Stromal cell of bone marrow (primary cell): ENCODE measurements around the gene KRTAP22-2.

Experiments used
- DNase-seq: peaks from one replicate; pipeline ENCODE4 v3.0.0-alpha.2; 2012; ENCODE audit warnings: low read depth

KRTAP22-2 gene

DNA sequence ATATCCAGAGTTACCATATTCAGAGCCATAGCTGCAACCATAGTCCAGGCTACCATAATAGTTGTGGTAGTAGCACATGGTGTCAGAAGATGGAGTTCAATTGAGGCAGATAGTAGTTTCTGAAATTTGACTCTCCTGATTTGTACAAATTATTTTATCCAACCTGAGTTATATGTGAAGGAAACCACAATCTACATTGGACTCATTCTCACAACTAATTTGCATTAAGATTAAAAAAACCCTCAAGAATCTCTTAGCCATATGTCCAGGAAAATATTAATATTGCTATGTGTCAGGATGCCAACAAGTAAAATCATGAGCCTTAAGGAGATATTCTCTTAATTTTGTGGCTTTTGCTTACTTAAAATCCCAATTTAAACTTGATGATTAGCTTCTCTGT, at the start of gene KRTAP22-2:
Gene KRTAP22-2 (minus strand): TSS at position 101 of the 400 bp plus-strand sequence.
- no peak for DNase-seq

DNA sequence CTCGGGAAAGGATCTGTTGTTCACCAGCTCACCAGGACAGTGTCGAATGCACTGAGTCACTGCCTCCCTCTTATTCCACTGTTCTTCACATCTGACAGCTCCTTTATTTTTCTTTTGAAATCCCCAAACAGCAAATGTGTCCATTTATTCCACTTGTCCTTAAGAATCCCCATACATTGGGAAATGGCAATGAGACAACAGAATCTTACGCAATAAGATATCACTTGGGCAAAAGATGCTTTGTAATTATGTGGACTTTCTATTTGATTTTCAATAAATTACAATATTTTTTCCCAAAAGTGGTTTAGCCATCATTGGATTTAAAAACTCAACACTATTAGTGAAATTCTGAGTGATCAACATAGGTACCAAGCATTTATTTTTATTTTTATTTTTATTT, 48.5 kb upstream of the KRTAP22-2 start:
- DNase-seq, result no peak

GRCh38 chr21:30634906-30635305, 44.7 kb upstream of the KRTAP22-2 start, which contains the start of gene KRTAP20-2:
KRTAP20-2 (plus strand) TSS chr21:30635206; CDS start chr21:30635264, 58 bp downstream.
- DNase-seq, result no peak

GRCh38 chr21:30629200-30629599, 39.0 kb upstream of the KRTAP22-2 start:
- no peak for DNase-seq

GRCh38 chr21:30628109-30628508, 37.9 kb upstream of the KRTAP22-2 start:
- no peak for DNase-seq

GRCh38 chr21:30625449-30626165, 35.4 kb upstream of the KRTAP22-2 start:
- DNase-seq, result no peak

DNA sequence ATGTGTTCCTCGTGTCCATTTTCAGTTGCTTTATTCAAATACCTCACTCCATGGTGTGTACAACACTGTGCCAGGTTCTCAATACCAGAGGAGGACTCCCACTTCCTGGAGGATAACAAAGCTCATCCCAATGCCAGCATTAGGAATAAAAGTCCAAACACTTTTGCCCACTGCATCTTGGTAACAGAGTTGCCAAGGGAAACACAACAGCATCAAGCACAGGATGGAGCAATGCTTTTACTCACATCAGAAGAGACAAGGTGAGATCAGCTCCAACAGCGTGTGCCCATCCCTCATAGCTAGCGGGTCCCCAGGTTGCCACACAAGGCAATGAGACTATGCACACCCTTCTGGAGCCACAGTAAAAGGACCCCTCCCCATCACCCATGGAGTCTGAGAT, 33.2 kb upstream of the KRTAP22-2 start:
- no peak for DNase-seq

GRCh38 chr21:30620522-30620921, 30.3 kb upstream of the KRTAP22-2 start, which contains the start of gene KRTAP20-4:
KRTAP20-4 (plus strand) TSS chr21:30620627.
- DNase-seq, result no peak

- DNase-seq, result no peak
Measured at GRCh38 chr21:30620080-30620479, 29.9 kb upstream of the KRTAP22-2 start.

DNA sequence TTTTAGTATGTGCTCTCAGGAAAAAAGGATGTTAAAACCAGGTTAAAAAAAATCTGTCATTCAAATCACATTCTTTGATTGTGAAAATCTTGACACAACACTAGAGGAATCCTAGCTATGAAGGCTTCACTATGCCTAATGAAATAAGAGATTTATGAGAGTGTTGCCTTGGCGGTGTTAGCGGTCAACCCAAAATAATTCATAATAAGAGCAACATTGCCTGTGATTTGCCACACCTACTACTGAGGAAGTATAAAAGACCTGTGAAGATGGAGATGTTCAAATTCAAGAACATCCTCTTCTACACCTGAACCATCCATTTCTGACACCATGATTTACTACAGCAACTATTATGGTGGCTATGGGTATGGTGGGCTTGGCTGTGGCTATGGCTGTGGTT, 25.9 kb upstream of the KRTAP22-2 start, which contains the start of gene KRTAP20-1:
Gene KRTAP20-1 (plus strand): TSS at position 301 of the 400 bp plus-strand sequence. CDS start 30 bp downstream, at position 331.
- no peak for DNase-seq

DNA sequence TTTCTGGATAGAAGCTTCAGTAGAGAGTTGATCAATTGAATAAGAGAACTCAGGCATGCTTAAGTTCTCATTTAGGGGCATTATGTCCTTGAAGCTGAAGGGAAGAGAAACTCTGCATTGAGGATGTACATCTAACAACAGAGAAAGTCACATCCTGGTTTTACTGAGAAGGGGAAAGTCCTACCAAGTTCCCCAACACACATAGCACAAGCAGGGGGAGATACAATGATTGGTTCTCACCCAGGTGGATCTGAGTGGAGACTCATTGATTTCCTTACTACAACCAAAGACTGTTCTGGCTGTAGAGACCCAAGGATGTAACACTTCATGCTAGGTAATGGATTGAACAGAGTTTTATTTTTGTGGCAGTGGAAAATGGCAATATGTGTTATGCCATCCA, 25.0 kb upstream of the KRTAP22-2 start:
- no peak for DNase-seq

DNA sequence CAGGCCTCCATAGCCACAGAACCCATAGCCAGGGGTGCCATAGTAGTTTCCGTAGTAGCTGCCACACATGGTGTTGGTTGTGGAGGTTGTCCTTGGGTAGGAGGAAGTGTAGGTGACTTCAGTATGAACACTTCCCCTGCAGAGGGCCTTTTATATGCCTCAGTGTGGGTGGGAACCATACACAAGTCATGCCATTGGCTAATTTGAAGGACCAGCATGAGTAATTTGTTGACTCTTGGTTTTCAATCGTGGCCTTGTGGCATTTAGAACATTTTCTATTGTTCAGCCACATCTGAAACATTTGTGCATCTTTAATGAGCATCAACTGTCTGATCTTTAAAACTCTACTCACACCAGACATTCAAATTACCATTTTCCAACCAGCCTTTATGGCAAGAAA, 23.6 kb upstream of the KRTAP22-2 start, which contains the start of gene KRTAP6-1:
Gene KRTAP6-1 (minus strand): TSS at position 95 of the 400 bp plus-strand sequence. CDS start 26 bp downstream, at position 69.
- no peak for DNase-seq

GRCh38 chr21:30612132-30612531, 21.9 kb upstream of the KRTAP22-2 start:
- no peak for DNase-seq

GRCh38 chr21:30605968-30606367, 15.8 kb upstream of the KRTAP22-2 start:
- no peak for DNase-seq

DNA sequence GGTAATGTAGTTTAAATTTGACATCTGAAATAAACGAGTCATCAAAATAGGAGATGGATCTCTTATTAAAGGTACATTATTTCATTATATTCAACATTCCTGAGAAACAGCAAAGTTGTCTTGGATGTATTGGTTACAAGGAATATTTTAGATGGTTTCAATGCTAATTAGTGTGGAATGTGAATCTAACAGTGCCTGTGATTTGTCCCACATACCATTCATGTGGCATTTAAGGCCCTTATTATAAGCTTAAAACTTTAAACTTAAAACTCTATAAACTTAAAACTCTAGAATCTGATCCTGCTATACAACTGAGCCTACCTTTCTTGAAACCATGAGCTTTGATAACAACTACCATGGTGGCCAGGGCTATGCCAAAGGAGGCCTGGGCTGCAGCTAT, 10.6 kb upstream of the KRTAP22-2 start, which contains the start of gene KRTAP22-1:
Gene KRTAP22-1 (plus strand): TSS at position 301 of the 400 bp plus-strand sequence.
- DNase-seq, result no peak

GRCh38 chr21:30598802-30599201, 8.6 kb upstream of the KRTAP22-2 start, which contains the start of gene KRTAP6-2:
KRTAP6-2 (minus strand) TSS chr21:30598902; CDS start chr21:30598874, 28 bp downstream.
- DNase-seq, result no peak

GRCh38 chr21:30592140-30592539, 1.9 kb upstream of the KRTAP22-2 start, which contains the start of gene KRTAP6-3:
KRTAP6-3 (plus strand) TSS chr21:30592440; CDS start chr21:30592446, 6 bp downstream.
- DNase-seq, result no peak

GRCh38 chr21:30582870-30583269, 7.3 kb downstream of the KRTAP22-2 start:
- no peak for DNase-seq

DNA sequence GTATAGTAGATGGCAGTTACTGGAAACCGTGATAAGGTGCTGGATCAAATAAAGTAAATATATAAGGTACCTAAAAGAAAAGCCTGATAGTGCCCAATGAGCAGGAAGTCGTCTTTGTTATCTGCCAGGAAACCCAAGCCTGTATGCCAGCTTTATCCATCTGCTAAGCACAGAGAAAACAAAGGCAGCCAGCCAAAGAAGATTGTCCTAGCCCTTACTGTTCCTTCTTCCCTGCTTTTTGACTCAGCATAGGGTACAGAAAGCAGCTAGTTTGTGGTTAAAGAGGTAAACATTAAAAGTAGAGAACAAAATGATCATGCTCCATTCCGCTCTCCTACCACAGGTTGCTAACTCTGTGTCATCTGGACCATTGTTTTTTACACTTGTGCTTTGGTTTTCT, 10.1 kb downstream of the KRTAP22-2 start:
- no peak for DNase-seq

- DNase-seq, result no peak
Measured at GRCh38 chr21:30579346-30579745, 10.9 kb downstream of the KRTAP22-2 start.

DNA sequence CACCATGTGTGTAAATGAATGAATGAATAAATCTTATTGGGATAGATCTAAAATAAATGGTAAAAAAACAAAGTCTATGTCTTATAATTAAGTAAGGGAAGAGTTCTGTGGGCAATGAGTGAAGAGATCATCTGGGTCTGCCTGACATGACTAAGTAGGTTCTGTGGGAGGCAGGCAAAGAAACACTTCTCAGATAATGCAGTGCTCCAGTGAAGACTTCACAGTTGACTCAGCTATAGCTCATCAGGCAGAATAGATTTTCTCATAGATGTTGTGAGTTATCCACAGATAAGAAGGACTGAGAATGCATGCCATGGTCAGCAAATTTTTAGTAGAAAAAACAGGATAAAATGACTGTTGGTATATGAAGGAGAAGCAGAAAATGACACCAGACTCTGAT, 12.4 kb downstream of the KRTAP22-2 start:
- DNase-seq, result no peak

GRCh38 chr21:30567617-30568016, 22.6 kb downstream of the KRTAP22-2 start:
- DNase-seq, result no peak

GRCh38 chr21:30563630-30564029, 26.6 kb downstream of the KRTAP22-2 start:
- DNase-seq, result no peak
